ENCODE data around the gene CHURC1.
"Not testable (repeated sequence)": the region's sequence is repeated elsewhere in the genome, so short reads cannot be mapped to it uniquely, and the experiment has no call there.

CHURC1 gene

GRCh38 chr14:64910847-64911495 lies 3.3 kb upstream of the CHURC1 start:
- DNase-seq (ENCODE audit: low read depth, low spot score) = no peak

- DNase-seq (ENCODE audit: low read depth, low spot score) = no peak
Measured at GRCh38 chr14:64912261-64912660, 2.0 kb upstream of the CHURC1 start.

GRCh38 chr14:64913477-64913876 lies 778 bp upstream of the CHURC1 start:
- not testable (repeated sequence) for DNase-seq (ENCODE audit: low read depth, low spot score)

DNA sequence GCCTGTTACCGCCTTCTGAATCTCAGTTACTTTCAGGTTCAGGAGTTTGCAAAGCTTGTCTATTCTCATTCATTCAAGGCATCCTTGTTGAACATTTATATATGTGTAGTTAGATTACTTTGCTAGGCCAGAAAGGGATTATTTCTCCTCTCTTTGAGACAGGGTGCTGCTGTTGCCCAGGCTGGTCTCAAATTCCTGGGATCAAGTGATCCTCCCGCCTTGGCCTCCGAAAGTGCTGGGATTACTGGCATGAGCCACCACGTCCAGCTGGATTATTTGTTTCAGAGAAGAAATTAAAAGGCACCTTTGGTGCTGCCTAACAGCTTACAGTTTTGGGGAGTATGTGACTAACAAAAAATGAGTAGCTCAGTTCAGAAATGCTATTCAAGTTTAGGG lies 772 bp downstream of the CHURC1 start:
- no peak for DNase-seq (ENCODE audit: low read depth, low spot score)

GRCh38 chr14:64915797-64916196 lies 1.5 kb downstream of the CHURC1 start:
- no peak for DNase-seq (ENCODE audit: low read depth, low spot score)

- DNase-seq (ENCODE audit: low read depth, low spot score) = no peak
Measured at GRCh38 chr14:64918216-64918615, 4.0 kb downstream of the CHURC1 start.

DNA sequence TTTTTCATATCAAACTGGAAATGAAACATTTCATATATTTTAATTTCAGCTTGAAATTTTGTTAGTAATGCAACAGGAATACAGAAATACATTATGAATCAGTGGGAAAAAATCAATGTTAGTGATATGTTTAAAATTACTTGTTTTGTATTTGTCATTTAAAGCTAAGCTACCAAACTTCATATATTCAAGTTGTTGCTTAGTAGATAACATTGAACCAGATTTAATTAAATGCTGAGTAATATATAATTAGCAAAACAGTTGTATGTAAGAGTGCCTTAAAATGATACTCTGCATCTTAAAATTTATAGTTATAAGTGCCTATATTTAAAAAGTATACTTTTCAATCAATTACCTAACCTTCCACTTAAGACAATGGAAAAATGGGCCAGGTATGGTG lies 5.0 kb downstream of the CHURC1 start:
- DNase-seq (ENCODE audit: low read depth, low spot score) = no peak

DNA sequence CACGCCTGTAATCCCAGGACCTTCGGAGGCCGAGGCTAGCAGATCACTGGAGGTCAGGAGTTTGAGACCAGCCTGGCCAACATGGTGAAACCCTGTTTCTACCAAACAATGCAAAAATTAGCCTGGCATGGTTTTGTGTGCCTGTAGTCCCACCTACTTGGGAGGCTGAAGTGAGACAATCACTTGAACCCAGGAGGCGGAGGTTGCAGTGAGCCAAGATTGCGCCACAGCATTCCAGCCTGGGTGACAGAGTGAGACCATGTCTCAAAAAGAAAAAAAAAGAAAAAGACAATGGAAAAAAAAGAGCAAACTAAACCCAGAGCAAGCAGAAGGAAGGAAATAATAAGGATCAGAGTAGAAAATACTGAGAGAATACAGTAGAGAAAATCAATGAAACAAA lies 5.4 kb downstream of the CHURC1 start:
- no peak for DNase-seq (ENCODE audit: low read depth, low spot score)

DNA sequence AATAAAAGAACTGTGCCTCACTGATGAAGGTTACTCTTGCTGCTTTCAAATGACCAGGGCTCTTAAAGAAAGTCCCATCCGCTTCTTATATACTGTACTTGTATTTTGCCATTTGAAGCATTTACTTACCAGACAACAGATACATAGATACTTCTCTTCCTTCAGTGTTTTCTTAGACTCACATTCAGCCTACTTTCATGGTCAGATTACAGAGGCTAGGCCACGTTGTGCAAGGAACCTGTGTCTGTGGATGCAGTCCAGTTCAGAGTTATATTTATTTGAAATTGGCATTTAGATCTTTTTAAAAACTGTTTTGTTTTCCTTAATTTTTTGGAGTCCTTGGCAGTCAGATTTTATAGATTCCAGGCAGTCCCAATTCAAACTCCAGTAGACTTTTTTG lies 6.2 kb downstream of the CHURC1 start:
- DNase-seq (ENCODE audit: low read depth, low spot score) = no peak

DNA sequence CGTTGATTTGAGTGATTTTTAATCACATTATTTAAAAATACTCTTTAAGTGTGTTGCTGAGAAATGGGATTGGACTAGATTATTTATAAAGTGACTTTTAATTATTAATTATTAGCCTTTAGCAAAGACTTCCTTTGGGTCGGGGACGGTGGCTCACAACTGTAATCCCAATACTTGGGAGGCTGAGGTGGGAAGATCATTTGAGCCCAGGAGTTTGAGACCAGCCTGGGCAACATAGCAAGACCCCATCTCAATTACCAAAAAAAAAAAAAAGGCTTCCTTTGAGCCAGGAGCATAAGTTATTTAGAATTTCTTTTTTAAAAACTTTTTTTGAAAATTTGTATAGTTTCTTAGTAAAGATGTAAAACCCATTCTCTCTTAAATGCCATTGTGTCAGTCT lies 8.8 kb downstream of the CHURC1 start:
- DNase-seq (ENCODE audit: low read depth, low spot score) = no peak

- DNase-seq (ENCODE audit: low read depth, low spot score) = no peak
Measured at GRCh38 chr14:64926398-64926995, 12.2 kb downstream of the CHURC1 start.

DNA sequence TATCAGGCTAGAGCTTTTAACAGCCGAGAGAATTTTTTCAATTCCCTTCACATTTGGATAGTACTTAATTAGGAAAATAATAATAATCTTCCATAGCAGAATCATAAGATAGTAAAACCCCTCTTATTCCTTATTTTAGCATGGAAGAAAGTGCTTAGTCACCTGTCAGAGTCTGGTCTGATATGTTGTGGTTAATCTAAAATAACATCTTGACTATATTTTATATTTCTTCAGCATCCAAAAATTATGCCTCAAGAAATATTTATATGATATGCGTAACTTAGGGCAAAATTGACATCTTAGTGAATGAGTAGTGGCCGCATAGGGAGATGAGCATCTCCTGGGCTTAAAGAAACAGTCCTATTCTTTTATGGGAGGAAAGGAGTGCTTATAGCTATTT lies 12.8 kb downstream of the CHURC1 start:
- DNase-seq (ENCODE audit: low read depth, low spot score) = no peak

- DNase-seq (ENCODE audit: low read depth, low spot score) = no peak
Measured at GRCh38 chr14:64928239-64929013, 14.2 kb downstream of the CHURC1 start.

- no peak for DNase-seq (ENCODE audit: low read depth, low spot score)
Measured at GRCh38 chr14:64929014-64929359, 14.7 kb downstream of the CHURC1 start.

DNA sequence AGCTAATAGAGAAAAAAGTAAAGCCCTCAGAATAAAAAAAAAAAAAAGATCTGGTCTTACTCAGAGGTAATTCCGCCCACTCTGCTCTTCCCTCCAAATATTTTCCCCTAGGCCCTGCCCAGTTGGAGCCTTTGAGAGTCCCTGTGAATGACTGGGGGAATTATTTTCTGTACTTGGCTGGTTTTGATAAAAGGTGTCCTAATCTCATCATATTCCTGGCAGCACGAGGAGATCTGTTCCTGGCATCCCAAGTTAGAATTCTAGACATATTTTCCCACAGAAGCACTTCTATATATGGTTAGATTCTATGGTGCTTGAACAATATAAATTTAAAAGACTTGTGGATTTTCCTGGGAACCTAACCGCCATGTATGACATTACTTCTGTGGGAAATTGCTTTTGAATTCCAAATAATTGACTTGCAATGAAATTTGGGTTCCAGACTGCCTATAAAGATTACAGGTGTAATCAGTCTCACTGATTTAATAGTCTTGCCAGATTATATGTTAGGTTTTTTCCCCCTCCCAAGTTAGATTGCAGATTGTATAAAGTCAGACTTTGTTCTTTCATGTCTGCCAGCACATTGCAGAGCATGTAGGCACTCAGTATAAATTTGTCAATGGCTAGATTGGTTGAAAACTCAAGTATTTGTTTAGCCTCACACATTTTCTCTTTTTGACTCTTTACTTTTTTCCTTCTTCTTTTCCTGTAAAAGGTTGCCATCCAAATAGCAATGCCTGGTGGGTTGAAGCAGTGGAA lies 16.0 kb downstream of the CHURC1 start:
- no peak for DNase-seq (ENCODE audit: low read depth, low spot score)

- DNase-seq (ENCODE audit: low read depth, low spot score) = no peak
Measured at GRCh38 chr14:64931123-64931522, 16.9 kb downstream of the CHURC1 start.

DNA sequence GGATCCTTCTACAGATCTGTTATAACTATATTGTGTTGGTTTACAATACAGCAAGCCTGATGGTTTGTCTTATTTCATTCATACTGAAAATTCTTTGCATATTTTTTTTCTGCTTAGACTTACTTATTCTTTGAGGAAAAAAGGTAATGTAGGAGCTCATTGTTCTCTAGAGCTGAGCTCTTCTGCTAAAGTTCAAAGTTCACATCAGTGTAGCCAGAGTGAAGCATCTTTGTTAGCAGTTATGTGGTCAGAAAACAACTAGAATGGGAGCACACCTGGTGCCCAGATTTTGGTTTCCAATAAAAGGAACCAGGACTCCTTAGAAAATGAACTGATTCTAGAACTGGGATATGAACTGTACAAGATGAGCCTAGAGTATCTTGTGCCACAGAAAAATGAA lies 18.0 kb downstream of the CHURC1 start:
- DNase-seq (ENCODE audit: low read depth, low spot score) = no peak

- no peak for DNase-seq (ENCODE audit: low read depth, low spot score)
Measured at GRCh38 chr14:64934338-64934929, 20.2 kb downstream of the CHURC1 start.

DNA sequence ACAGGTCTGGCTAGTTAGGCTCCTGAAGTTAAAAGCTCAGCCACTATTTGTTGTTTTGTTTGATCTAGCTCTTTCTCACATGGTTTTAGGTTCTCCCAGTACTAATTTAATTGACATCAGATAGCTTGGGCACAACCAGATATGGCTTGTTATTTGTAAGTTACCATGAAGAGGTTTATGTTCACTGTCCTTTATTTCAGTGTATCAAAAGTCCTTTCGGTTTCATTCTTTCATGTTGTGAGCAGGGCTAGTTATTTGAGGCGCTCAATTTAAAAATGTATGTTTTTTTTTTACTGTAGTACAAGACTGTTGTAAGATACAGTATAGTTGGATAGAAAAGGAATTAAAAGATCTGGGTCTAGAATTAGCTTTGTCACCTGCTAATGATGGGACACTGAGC lies 21.3 kb downstream of the CHURC1 start:
- no peak for DNase-seq (ENCODE audit: low read depth, low spot score)

- no peak for DNase-seq (ENCODE audit: low read depth, low spot score)
Measured at GRCh38 chr14:64937171-64937820, 23.0 kb downstream of the CHURC1 start.

- no peak for DNase-seq (ENCODE audit: low read depth, low spot score)
Measured at GRCh38 chr14:64937821-64938193, 23.6 kb downstream of the CHURC1 start.

Measured in iPS DF 19.7 (cell line).